Gastroesophageal sphincter (tissue), 3 donors: ENCODE measurements around the gene PDLIM7.

Experiments
- CTCF ChIP-seq, 4 experiments: fragments of 200-600 bp in 2 of 4; fragments of 450-650 bp in 2 of 4; sonication (generic) in 1 of 4; IDR thresholded peaks; one replicate each; pipeline ENCODE4 v1.5.1; 2017 to 2019; ENCODE audit warnings: antibody characterized with exemption in 4 of 4, mild to moderate bottlenecking in 2 of 4, moderate library complexity in 2 of 4
- POLR2A ChIP-seq, 2 donors: fragments of 450-650 bp; IDR thresholded peaks; one replicate each; pipeline ENCODE4 v1.6.1; 2017; ENCODE audit warnings: antibody characterized with exemption in 2 of 2, mild to moderate bottlenecking in 2 of 2, moderate library complexity in 1 of 2

- TF ChIP-seq CTCF (IDR thresholded peaks at IDR 0.05) (no peak), POLR2A (IDR thresholded peaks at IDR 0.05) (no peak)
These were observed 63.7 kb downstream of the PDLIM7 start for GRCh38 chr5:177433658-177434217.
